HG02943 (cell line): ENCODE measurements around the gene ERN1.

ENCODE experiments used
- ATAC-seq: cut with Tn5 transposase; IDR thresholded peaks from one replicate; pipeline ENCODE4 v1.9.1; 2021; ENCODE audit warnings: mild to moderate bottlenecking, low read depth, moderate library complexity; ENCODE audit not compliant: unreplicated experiment

Gene ERN1

DNA sequence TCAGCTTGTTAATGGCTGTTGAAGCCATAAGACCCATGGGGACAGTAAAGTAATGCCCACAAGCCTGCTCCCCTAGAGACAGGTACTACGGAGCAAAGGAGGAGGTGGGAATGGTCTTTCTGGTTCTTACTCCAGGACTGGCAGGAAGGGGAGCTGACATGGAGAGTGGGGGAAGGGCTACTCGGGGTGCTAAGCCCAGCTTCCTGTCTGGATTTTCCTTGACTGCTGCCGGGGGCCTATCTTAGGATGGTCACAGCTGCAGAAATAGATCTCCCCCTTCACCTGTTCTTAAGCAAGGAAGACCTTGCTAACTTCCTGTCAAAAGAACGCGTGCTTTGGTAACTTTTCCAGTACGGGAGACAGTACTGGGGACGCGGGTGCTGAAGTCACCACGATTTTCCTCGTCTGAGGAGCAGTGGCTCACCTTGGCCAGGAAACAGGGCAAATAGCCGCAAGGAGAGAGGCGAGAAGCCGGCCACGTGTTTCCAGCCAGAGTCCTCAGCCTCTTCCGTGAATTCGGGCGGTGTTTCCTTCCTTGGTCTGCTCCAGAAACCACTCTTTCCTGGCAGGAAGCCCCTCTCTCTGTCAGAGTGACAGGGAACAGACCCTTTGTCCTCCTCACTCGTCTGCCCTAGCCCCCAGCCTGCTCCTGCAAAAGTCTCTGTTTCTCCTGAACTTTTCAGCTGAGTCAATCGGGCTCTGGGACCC is 132.4 kb downstream of the ERN1 start:
- no peak for ATAC-seq

DNA sequence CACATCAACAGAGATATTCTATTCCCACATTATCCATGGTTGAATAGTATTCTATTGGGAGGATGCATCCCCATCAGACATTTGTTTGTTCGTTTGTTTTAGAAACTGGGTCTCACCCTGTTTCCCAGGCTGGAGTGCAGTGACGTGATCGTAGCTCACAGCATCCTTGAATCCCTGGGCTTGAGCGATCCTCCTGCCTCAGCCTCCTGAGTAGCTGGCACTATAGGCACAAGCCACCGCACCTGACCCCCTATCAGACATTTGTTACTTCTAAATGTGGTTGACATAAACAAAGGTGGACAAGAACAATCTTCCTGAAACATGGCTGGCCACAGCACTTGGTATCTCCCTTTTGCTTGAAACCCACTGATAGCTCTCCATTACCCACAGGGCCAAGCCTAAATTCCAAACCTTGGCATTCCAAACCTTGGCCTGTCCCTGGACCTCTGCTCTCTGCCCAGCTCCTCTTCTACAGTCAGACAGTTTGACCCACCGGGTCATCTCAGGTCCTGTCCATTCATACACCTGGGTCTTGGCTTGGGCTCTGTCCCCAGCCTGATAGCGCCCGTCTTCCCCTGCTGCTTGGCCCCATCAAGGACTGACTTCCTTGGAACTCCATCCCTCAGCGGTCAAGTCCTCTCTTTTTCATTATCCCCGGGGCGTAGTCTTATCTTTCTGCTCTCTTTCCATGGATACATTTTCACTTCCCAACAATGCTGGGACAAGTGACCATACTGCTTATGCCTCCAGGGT is 133.3 kb downstream of the ERN1 start:
- no peak for ATAC-seq

DNA sequence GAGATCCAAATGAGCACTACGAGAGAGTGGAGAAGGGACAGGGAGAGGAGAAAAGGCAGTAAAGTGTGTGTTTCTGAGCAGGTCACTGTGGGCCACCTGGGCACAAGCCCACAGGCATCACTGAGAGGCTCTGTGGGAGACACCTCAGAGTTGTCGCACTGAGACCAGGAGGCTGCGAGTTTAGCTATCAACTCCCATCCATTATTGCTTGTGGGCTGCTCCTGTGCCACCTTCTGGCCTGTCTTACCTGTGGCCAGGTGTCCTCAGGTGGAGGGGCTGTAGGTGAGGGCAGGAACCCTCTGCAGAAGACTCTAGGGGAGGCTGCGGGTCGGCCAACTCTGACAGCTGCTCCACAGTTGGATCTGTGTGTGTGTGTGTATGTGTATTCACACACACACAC is 134.3 kb downstream of the ERN1 start:
- ATAC-seq, result no peak

DNA sequence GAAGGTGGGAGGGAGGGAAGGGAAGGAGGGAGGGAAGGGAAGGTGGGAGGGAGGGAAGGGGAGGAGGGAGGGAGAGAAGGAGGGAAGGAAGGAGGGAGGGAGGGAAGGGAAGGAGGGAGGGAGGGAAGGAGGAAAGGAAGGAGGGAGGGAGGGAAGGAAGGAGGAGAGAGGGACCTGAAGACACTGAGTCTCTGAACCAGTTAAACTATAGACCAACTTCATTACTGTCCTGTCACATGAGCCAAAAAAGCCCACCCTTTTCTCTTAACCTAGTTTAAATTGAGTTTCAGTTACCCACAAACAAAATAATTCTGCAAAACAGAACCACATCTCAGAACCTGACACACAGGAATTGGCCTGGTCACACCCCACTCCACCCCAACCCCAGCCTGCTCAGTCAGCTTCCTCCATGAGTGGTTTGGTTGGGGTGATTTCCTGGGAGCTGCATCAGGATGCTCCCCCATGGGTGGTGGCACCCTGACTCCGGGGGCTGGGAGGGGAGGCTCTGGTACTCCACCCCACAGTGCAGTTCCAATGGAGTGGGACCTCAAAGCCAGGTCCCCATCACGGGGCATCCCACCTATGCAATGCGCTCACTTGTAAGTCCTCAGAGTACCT is 136.5 kb downstream of the ERN1 start:
- no peak for ATAC-seq

DNA sequence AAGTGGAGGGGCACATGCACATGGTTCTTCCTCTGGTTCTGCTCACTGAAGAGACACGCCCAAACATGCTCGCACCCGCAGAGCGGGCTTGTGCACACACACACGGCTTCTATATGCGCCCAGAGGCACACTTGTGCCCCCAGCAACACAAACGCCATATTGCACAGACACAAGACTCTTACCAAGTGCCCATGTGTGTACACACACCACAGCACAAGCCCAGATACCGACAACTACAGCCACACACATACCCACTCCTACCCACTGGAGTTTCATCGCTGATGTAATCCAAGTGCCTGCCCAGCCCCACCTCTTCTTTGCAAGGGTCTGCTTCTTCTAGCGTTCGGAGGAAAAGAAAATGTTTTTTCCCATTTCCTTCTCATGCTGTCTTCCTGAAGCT is 138.3 kb downstream of the ERN1 start:
- ATAC-seq, result no peak

DNA sequence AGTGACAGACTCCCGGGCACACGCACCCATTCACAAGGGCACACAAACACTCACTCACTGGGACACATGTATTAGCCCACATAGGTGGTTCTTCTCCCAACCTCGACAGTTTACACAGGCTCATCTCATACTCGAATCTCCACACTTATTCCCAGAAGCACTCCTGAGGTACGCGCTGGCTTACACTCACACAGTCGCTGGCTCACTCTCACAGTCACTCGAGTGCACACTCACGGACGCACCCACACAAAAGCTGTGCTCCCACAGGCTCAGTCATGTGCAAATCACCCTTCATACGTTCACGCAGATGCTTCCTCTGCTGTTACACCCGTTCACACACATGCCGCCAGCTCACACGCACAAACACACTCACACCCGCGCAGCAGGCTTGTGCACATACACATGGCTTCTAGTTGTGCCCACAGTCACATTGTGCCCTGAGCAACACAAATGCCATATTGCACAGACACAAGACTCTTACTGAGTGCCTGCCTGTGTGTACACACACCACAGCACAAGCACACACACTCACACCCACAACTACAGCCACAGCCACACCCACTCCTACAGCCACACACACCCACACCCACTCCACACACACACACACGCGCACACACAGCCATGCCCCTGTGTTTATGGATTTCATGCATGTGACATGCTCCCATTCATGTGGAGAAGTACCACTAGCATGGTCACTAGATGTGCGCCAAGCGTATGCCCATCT is 140.2 kb downstream of the ERN1 start:
- no peak for ATAC-seq
